ENCODE measurements around the gene UEVLD.

UEVLD gene

DNA sequence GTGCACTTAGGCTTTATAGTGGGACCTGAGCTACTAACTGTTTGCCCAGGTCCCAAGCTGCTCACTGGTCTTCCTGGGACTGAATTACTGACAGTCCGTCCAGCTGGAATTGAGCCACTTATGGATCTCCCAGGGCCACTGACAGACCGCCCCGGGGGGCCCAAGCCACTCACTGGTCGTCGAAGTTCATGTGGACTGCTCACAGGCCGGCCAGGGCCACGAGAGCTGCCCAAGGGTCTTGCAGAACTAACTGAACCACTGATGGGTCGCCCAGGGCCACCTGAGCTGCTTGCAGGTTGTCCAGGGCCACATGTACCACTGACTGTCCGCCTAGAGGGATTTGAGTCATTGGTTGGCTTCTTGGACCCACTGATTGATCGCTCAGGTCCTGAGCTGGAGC lies 26.1 kb upstream of the UEVLD start:
- TF ChIP-seq, protein P1, sequence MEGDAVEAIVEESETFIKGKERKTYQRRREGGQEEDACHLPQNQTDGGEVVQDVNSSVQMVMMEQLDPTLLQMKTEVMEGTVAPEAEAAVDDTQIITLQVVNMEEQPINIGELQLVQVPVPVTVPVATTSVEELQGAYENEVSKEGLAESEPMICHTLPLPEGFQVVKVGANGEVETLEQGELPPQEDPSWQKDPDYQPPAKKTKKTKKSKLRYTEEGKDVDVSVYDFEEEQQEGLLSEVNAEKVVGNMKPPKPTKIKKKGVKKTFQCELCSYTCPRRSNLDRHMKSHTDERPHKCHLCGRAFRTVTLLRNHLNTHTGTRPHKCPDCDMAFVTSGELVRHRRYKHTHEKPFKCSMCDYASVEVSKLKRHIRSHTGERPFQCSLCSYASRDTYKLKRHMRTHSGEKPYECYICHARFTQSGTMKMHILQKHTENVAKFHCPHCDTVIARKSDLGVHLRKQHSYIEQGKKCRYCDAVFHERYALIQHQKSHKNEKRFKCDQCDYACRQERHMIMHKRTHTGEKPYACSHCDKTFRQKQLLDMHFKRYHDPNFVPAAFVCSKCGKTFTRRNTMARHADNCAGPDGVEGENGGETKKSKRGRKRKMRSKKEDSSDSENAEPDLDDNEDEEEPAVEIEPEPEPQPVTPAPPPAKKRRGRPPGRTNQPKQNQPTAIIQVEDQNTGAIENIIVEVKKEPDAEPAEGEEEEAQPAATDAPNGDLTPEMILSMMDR (IDR thresholded peaks at IDR 0.05), result no peak
- H3K9me3 ChIP-seq, result no peaks in the 10 kb centered on the region
- H3K27me3 ChIP-seq, result no peaks in the 10 kb centered on the region
- DNase-seq, result no peak
- no peak overlapping the region for H3K27ac ChIP-seq
- H3K36me3 ChIP-seq, result peaks cover 27 to 61% (median 51%) of the 10 kb centered on the region in 3 donors
- intact Hi-C loops (cut with DNase I; ENCODE audit: low total_unique reads), result no loop called here
- H3K4me3 ChIP-seq, result no peak overlapping the region
- peaks cover 0 to 24% (median 18%) of the 10 kb centered on the region in 4 donors for H3K4me1 ChIP-seq

DNA sequence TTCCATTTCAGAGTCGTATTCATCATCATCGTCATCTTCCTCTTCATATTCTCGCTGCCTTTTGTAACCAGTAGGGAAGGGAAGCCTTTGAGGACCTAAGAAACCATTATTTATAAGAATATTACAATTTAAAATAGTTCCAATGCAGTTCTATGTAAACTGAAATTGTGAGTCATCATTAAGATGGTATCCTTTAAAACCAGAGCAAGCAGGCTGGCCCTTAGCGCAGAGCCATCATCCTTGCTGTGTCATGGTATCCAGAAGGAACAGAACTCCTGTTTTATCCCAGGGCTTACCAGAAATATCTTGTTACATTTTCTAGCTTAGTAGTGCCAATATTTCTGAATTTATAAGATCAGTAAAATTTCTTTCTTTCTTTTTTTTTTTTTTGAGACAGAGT lies 23.9 kb upstream of the UEVLD start:
- peaks cover 0 to 4% (median 1%) of the 10 kb centered on the region in 4 donors for H3K4me1 ChIP-seq
- TF ChIP-seq, protein P1 (IDR thresholded peaks at IDR 0.05), result no peak
- no peak overlapping the region for H3K4me3 ChIP-seq
- H3K27me3 ChIP-seq, result no peaks in the 10 kb centered on the region
- peaks cover 49 to 82% (median 69%) of the 10 kb centered on the region in 3 donors for H3K36me3 ChIP-seq
- H3K9me3 ChIP-seq, result no peaks in the 10 kb centered on the region
- intact Hi-C loops (cut with DNase I; ENCODE audit: low total_unique reads), result no loop called here
- no peak for DNase-seq
- H3K27ac ChIP-seq, result no peak overlapping the region

DNA sequence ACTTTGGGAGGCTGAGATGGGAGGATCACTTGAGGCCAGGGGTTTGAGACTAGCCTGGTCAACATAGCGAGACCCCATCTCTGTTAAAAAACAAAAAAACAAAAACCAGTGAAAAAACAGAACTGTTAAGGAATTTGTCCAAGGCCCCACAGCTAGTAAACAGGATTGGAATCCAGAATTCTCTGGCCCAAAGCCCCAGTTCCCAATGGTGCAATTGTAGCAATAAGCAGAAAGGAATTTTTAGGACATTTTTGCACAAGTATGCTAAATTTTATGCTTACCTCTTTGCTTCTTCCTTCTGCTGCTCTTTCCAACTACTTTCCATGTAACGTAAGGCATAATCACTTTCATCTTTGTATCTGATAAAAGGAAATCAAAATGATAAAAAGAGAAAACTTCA lies 22.7 kb upstream of the UEVLD start:
- intact Hi-C loops (cut with DNase I; ENCODE audit: low total_unique reads), result no loop called here
- no peaks in the 10 kb centered on the region for H3K27me3 ChIP-seq
- no peak overlapping the region for H3K27ac ChIP-seq
- TF ChIP-seq, protein P1 (IDR thresholded peaks at IDR 0.05), result no peak
- peaks cover 49 to 90% (median 78%) of the 10 kb centered on the region in 3 donors for H3K36me3 ChIP-seq
- H3K9me3 ChIP-seq, result no peaks in the 10 kb centered on the region
- no peak for DNase-seq
- H3K4me1 ChIP-seq, result no peaks in the 10 kb centered on the region
- H3K4me3 ChIP-seq, result no peak overlapping the region

DNA sequence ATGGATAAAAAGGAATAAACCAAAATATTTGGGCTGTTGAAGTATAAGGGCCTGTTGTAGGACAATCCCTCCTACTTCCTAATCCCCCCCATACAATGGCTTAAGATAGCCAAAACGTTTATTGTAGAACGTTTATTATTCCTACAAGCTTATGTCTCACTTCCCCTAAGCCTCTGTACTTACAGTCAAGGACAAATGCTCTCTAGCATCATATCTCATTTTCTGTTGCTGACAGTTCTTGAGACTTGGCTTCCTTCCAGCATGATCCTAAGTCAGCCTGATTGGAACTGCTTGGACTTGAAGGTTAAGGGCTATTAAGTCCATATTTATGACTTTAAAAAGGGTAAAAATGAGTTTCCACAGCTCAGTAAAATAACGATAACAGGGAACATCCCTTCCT lies 19.8 kb upstream of the UEVLD start:
- Histone ChIP-seq H3K36me3 (peaks cover 31 to 70% (median 62%) of the 10 kb centered on the region in 3 donors), H3K27ac (no peak overlapping the region), H3K27me3 (no peaks in the 10 kb centered on the region), H3K9me3 (no peaks in the 10 kb centered on the region), H3K4me1 (no peaks in the 10 kb centered on the region), H3K4me3 (no peak overlapping the region)
- TF ChIP-seq, protein P1 (IDR thresholded peaks at IDR 0.05), result no peak
- DNase-seq, result no peak
- intact Hi-C loops (cut with DNase I; ENCODE audit: low total_unique reads), result no loop called here

DNA sequence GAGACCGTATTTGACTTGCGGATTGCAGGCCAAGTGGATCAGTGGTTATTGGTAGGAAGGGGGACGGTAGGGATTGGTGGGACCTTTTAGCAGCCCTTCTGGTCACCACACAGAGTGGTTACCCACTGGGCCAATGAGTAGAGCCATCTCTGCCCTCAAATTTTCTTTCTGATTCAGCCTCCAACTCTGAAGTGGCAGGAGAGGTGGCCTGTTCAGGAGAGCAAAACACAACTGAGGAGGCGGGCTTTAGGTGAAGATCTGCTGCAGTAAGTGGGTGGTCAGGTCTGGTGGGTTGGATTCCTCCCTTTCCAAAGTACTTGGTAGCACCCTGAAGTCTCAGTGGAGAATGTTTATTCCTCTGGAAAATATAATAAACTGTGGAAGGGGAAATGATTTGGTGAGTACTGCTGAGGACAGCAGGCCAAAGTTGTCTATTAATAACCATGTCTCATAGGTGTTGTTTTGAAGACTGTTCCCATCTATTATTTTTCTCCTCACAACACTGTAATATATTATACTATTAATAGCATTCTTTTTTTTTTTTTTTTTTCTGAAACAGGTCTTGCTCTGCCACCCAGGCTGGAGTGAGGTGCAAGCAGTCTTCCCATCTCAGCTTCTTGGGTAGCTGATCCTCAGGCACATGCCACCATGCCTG lies 12.5 kb upstream of the UEVLD start:
- intact Hi-C loops (cut with DNase I; ENCODE audit: low total_unique reads), result no loop called here
- TF ChIP-seq, protein P1 (IDR thresholded peaks at IDR 0.05), result no peak
- Histone ChIP-seq H3K27me3 (no peaks in the 10 kb centered on the region), H3K27ac (no peak overlapping the region), H3K4me3 (no peak overlapping the region), H3K4me1 (peaks cover 0 to 4% (median 0%) of the 10 kb centered on the region in 4 donors), H3K36me3 (peaks cover 0 to 16% (median 3%) of the 10 kb centered on the region in 3 donors), H3K9me3 (no peaks in the 10 kb centered on the region)
- DNase-seq, result no peak
